ENCODE measurements around the gene PIP4P1. TPM values are rescaled to one million over a fixed set of nuclear protein-coding genes. Genes with fewer than 3 reads are reported as not detected.
A peak's percentile ranks its signal among the peaks of the same experiment; 100 is the strongest.

PIP4P1 gene
- total and polyA plus RNA-seq, 4 experiments from 2014 or later: 32.4 to 78.1 (median 61.0) TPM

DNA sequence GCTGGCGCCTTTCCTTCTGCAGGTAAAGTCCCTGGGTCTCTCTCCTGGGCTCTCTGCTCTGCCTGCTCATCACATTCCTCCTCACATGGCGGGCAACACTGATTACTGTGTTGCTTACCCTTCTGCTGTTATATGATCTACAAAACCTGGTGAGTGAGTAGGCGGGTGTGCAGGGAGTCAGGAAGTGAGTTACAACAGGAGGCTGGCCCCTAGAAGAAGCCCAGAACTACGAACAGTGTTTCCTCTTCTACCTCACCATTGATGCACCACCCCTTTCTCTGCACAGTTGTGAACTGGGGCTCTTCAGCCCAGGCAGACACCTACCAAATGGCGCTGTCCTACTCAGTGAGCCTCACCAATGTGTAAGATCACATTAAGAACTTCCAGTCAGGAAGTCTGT, 20.4 kb downstream of the PIP4P1 start:
- ChIA-PET POLR2A (ENCODE audit: partially characterized antibody) (interaction anchor here (0.5 to 2.9 kb wide), 3 partner anchors 14 to 775 kb away, joined by 3 to 9 read pairs (median 5); partner anchors contain the start of genes APEX1, OSGEP and PIP4P1), CTCF (ENCODE audit: partially characterized antibody) (interaction anchor here (1.0 to 3.1 kb wide), 2 partner anchors 26 to 113 kb away, joined by 3 to 14 read pairs; no protein-coding TSS in a partner anchor)
- peak in 3 of 5 donors; percentile 12 to 36 (median 22) for DNase-seq
- peak overlapping the region; percentile 53 to 89 (median 68) for H3K27ac Mint-ChIP-seq
- peaks cover 1 to 4% of the 10 kb centered on the region in 2 donors for H3K36me3 Mint-ChIP-seq
- H3K4me1 Mint-ChIP-seq: peaks cover 9 to 27% (median 15%) of the 10 kb centered on the region in 4 donors
- intact Hi-C loops (cut with micrococcal nuclease): no loop called here
- H3K4me3 Mint-ChIP-seq: peak overlapping the region in 4 of 8 donors; percentile 14 to 68 (median 35)
- H3K36me3 ChIP-seq (ENCODE audit: insufficient read depth, low read length): no peaks in the 10 kb centered on the region
- no peaks in the 10 kb centered on the region for H3K27me3 Mint-ChIP-seq
- H3K9me3 ChIP-seq (ENCODE audit: control insufficient read depth in 1 of 2, low read length in 2 of 2): no peaks in the 10 kb centered on the region
- H3K27me3 ChIP-seq (ENCODE audit: insufficient read depth, low read length): no peaks in the 10 kb centered on the region
- H3K27ac ChIP-seq (ENCODE audit: low read depth, low read length): no peak overlapping the region
- no peak overlapping the region for H3K4me3 ChIP-seq (ENCODE audit: low read length in 2 of 2)
- peaks cover 17% of the 10 kb centered on the region for H3K4me1 ChIP-seq (ENCODE audit: insufficient read depth, low read length)
- H3K9me3 Mint-ChIP-seq: no peaks in the 10 kb centered on the region

DNA sequence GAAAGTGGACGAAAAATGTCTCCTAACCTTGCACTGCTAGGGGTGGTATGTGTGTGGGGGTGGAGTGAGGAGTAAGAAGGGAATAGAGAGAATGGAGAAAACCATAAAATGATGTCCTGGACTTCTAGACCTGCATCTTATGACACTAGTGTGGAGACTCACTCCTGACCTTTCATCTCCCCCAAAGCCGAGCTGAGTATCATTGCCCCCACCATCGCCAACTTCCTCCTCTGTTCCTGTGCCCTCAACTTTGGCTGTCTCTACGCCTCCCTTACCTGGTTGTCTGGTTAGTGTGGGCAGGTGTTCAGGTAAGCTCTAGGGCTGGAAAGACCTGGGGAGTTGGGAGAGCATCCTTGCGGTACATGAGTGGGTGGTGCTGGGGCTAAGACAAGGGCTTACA, 20.8 kb downstream of the PIP4P1 start:
- intact Hi-C loops (cut with micrococcal nuclease): no loop called here
- no peak for DNase-seq
- Mint-ChIP-seq H3K4me3 (peak overlapping the region in 1 of 8 donors; percentile 27), H3K36me3 (peaks cover 1 to 4% of the 10 kb centered on the region in 2 donors), H3K9me3 (no peaks in the 10 kb centered on the region), H3K4me1 (peaks cover 9 to 27% (median 15%) of the 10 kb centered on the region in 4 donors), H3K27me3 (no peaks in the 10 kb centered on the region), H3K27ac (peak overlapping the region in 2 of 7 donors; percentile 53 to 89)
- Histone ChIP-seq H3K36me3 (ENCODE audit: insufficient read depth, low read length) (no peaks in the 10 kb centered on the region), H3K9me3 (ENCODE audit: control insufficient read depth in 1 of 2, low read length in 2 of 2) (no peaks in the 10 kb centered on the region), H3K27ac (ENCODE audit: low read depth, low read length) (no peak overlapping the region), H3K4me3 (ENCODE audit: low read length in 2 of 2) (no peak overlapping the region), H3K27me3 (ENCODE audit: insufficient read depth, low read length) (no peaks in the 10 kb centered on the region), H3K4me1 (ENCODE audit: insufficient read depth, low read length) (peaks cover 17% of the 10 kb centered on the region)
- CTCF ChIA-PET (ENCODE audit: partially characterized antibody): interaction anchor here (3.1 kb wide), 1 partner anchor 25 kb away, joined by 14 read pairs; no protein-coding TSS in a partner anchor
- POLR2A ChIA-PET (ENCODE audit: partially characterized antibody): interaction anchor here (0.5 to 2.9 kb wide), 2 partner anchors 14 to 776 kb away, joined by 3 to 9 read pairs; partner anchors contain the start of genes APEX1 and OSGEP

DNA sequence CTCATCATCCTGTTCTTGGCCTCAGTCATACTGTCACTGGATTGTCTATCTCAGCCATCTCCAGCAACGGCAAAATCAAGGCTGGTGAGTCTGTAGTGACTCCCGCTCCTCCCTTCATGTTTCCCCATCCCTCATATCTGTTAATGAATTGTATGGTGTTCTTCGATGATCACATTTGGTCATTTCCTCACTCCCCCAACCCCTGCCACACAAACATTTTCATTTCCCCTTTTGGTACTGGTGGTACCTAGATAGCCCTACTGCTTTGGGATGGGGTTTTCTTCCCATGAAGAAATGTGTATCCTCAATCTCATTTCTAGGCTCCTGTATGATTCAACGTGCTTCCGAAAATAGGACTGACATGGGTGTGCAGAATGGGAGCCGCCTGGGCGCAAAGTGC, 22.6 kb downstream of the PIP4P1 start:
- Mint-ChIP-seq H3K36me3 (peaks cover 1 to 4% of the 10 kb centered on the region in 2 donors), H3K27me3 (no peaks in the 10 kb centered on the region), H3K27ac (no peak overlapping the region), H3K4me1 (peaks cover 9 to 27% (median 15%) of the 10 kb centered on the region in 4 donors), H3K4me3 (no peak overlapping the region), H3K9me3 (no peaks in the 10 kb centered on the region)
- intact Hi-C loops (cut with micrococcal nuclease): no loop called here
- Histone ChIP-seq H3K4me1 (ENCODE audit: insufficient read depth, low read length) (peaks cover 17% of the 10 kb centered on the region), H3K36me3 (ENCODE audit: insufficient read depth, low read length) (no peaks in the 10 kb centered on the region), H3K27me3 (ENCODE audit: insufficient read depth, low read length) (no peaks in the 10 kb centered on the region), H3K9me3 (ENCODE audit: control insufficient read depth in 1 of 2, low read length in 2 of 2) (no peaks in the 10 kb centered on the region), H3K4me3 (ENCODE audit: low read length in 2 of 2) (no peak overlapping the region), H3K27ac (ENCODE audit: low read depth, low read length) (no peak overlapping the region)
- ChIA-PET POLR2A (ENCODE audit: partially characterized antibody) (no interaction called here), CTCF (ENCODE audit: partially characterized antibody) (interaction anchor here (1.3 kb wide), 1 partner anchor 23 kb away, joined by 4 read pairs; no protein-coding TSS in a partner anchor)
- no peak for DNase-seq

DNA sequence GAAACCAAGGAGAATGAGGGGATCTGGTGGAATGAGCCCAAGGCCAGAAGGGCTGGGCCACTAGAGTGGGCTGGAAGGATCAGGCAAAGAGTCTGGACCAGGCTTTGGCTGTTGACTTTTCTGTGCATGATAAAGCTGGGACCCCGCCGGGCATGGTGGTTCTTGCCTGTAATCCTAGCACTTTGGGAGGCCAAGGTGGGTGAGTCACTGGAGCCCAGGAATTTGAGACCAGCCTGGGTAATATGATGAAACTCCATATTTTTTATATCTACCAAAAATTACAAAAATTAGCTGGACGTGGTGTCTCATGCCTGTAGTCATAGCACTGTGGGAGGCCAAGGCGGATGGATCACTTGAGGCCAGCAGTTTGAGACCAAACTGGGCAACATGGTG, 24.9 kb downstream of the PIP4P1 start:
- H3K4me3 ChIP-seq (ENCODE audit: low read length in 2 of 2): no peak overlapping the region
- Mint-ChIP-seq H3K4me1 (peaks cover 6 to 20% (median 10%) of the 10 kb centered on the region in 4 donors), H3K36me3 (no peaks in the 10 kb centered on the region), H3K27ac (no peak overlapping the region), H3K4me3 (no peak overlapping the region), H3K9me3 (no peaks in the 10 kb centered on the region), H3K27me3 (no peaks in the 10 kb centered on the region)
- intact Hi-C loops (cut with micrococcal nuclease): no loop called here
- no peak overlapping the region for H3K27ac ChIP-seq (ENCODE audit: low read depth, low read length)
- ChIA-PET CTCF (ENCODE audit: partially characterized antibody) (no interaction called here), POLR2A (ENCODE audit: partially characterized antibody) (no interaction called here)
- no peak for DNase-seq
- no peaks in the 10 kb centered on the region for H3K9me3 ChIP-seq (ENCODE audit: control insufficient read depth in 1 of 2, low read length in 2 of 2)
- H3K27me3 ChIP-seq (ENCODE audit: insufficient read depth, low read length): no peaks in the 10 kb centered on the region
- H3K36me3 ChIP-seq (ENCODE audit: insufficient read depth, low read length): no peaks in the 10 kb centered on the region
- H3K4me1 ChIP-seq (ENCODE audit: insufficient read depth, low read length): peaks cover 12% of the 10 kb centered on the region

DNA sequence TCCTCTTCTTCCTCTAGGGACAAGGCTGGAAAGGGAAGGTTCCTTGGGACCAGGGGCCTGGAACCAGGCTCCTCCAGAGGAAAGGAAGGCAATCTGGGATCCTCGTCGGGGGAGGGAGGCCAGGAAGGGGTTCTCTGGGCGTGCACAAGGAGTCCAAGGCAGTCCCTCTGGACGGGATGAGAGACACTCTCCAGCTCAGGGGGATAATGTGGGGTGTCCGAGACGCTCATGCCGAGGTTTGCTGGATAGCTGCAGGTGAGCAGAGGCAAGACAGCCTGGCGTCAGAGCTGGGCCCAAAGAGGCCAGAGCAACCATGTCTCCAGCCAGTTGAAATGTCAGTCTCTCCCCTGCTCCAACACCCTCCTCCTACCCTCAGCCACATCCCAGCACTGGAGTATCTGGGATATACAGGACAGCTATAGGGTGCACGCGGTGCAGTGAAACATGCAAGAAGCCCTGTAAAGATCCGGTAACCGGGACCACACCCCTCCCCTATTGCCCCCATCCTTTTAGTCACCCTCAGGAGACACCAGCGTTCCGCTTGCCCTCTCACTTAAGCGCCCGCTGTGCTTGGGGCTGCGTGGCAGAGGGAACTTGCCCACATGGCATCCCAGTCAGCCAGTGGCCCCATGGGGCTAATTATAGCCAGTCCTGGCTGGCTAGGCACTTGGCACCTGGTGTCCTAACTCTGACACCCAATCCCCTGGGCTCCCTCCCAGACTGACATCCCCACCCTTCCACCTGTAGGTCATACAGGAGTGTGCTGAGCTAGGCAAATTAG, 25.5 kb downstream of the PIP4P1 start, which contains the start of gene KLHL33:
KLHL33 (minus strand) TSS at position 585 of the 781 bp plus-strand sequence; CDS start at position 230, 355 bp downstream.
- H3K4me1 Mint-ChIP-seq: peaks cover 3 to 14% (median 6%) of the 10 kb centered on the region in 4 donors
- Histone ChIP-seq H3K27me3 (ENCODE audit: insufficient read depth, low read length) (no peaks in the 10 kb centered on the region), H3K9me3 (ENCODE audit: control insufficient read depth in 1 of 2, low read length in 2 of 2) (no peaks in the 10 kb centered on the region), H3K36me3 (ENCODE audit: insufficient read depth, low read length) (no peaks in the 10 kb centered on the region), H3K4me1 (ENCODE audit: insufficient read depth, low read length) (peaks cover 6% of the 10 kb centered on the region), H3K27ac (ENCODE audit: low read depth, low read length) (no peak within 1 kb of the TSS), H3K4me3 (ENCODE audit: low read length in 2 of 2) (no peak within 1 kb of the TSS)
- no peaks in the 10 kb centered on the region for H3K36me3 Mint-ChIP-seq
- no peak within 1 kb of the TSS for H3K4me3 Mint-ChIP-seq
- no peaks in the 10 kb centered on the region for H3K27me3 Mint-ChIP-seq
- peak within 1 kb of the TSS in 1 of 7 donors; percentile 35 for H3K27ac Mint-ChIP-seq
- H3K9me3 Mint-ChIP-seq: no peaks in the 10 kb centered on the region
- POLR2A ChIA-PET (ENCODE audit: partially characterized antibody): no interaction called here
- CTCF ChIA-PET (ENCODE audit: partially characterized antibody): no interaction called here
- no peak for DNase-seq
- intact Hi-C loops (cut with micrococcal nuclease): no loop called here

DNA sequence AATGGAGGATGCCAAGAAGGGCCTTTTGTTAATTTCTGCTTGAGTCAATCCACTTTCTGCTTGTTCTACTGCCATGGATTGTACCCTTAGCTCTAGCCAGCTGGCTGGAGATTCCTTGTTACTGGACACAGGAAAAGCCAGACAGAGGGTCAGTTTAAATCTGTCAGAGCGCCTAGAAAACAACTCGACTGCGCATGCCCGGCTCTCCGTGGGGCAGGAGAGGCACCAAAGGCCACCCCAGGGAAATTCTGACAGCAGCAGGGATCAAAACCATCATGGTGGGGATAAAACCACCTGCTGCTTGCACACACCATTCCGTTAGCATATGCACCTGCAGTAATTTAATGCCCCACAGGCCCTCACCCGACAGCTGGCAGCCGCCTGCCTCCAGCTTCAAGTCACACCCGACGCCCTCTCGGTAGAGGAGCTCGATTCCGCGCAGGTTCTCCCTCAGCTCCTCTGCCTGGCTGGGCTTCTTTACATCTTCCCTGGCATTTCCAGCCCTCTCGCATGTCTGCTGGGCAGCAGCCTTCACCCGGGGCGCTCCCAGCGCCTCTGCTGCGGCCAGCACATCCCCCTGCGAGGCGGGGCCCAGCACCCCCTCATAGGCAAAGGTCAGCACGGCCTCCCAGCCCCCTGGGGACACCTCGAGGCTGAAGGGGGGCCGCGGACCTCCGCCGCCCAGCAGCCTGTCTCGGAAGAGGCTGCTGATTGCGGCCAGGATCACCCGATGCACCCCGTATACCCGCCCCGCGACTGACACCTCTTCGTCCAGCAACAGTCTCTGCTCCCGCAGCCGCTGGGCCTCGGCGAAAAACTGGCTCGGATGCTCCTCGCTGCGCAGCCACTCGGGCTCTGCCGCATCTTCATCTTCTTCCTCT, 26.3 kb downstream of the PIP4P1 start:
- Mint-ChIP-seq H3K4me3 (no peak overlapping the region), H3K4me1 (peaks cover 0 to 9% (median 0%) of the 10 kb centered on the region in 4 donors), H3K27me3 (no peaks in the 10 kb centered on the region), H3K9me3 (no peaks in the 10 kb centered on the region), H3K27ac (no peak overlapping the region), H3K36me3 (no peaks in the 10 kb centered on the region)
- no peak overlapping the region for H3K4me3 ChIP-seq (ENCODE audit: low read length in 2 of 2)
- H3K36me3 ChIP-seq (ENCODE audit: insufficient read depth, low read length): no peaks in the 10 kb centered on the region
- ChIA-PET POLR2A (ENCODE audit: partially characterized antibody) (no interaction called here), CTCF (ENCODE audit: partially characterized antibody) (interaction anchor here (1.2 kb wide), 1 partner anchor 19 kb away, joined by 4 read pairs; no protein-coding TSS in a partner anchor)
- H3K9me3 ChIP-seq (ENCODE audit: control insufficient read depth in 1 of 2, low read length in 2 of 2): no peaks in the 10 kb centered on the region
- H3K4me1 ChIP-seq (ENCODE audit: insufficient read depth, low read length): no peaks in the 10 kb centered on the region
- intact Hi-C loops (cut with micrococcal nuclease): no loop called here
- no peak for DNase-seq
- no peak overlapping the region for H3K27ac ChIP-seq (ENCODE audit: low read depth, low read length)
- no peaks in the 10 kb centered on the region for H3K27me3 ChIP-seq (ENCODE audit: insufficient read depth, low read length)
